ENCODE measurements around the gene HOXA6.

Gene HOXA6

GRCh38 chr7:27161214-27161720 is 13.7 kb upstream of the HOXA6 start:
- no peak for DNase-seq

- peak; percentile 83 for DNase-seq
Measured at GRCh38 chr7:27160546-27161213, 13.1 kb upstream of the HOXA6 start.

GRCh38 chr7:27160145-27160545 is 12.6 kb upstream of the HOXA6 start:
- DNase-seq = no peak

GRCh38 chr7:27159266-27160144 is 11.9 kb upstream of the HOXA6 start:
- DNase-seq = no peak

GRCh38 chr7:27158436-27159265 is 11.1 kb upstream of the HOXA6 start:
- no peak for DNase-seq

- DNase-seq = no peak
Measured at GRCh38 chr7:27157702-27158431, 10.3 kb upstream of the HOXA6 start.

- DNase-seq = no peak
Measured at GRCh38 chr7:27156916-27157701, 9.5 kb upstream of the HOXA6 start.

- peak; percentile 88 for DNase-seq
Measured at GRCh38 chr7:27156508-27156898, 8.9 kb upstream of the HOXA6 start, which contains the start of gene HOXA7. TSS of gene HOXA7 (minus strand) at chr7:27156675. CDS start at chr7:27156545, 130 bp downstream.

- DNase-seq = peak; percentile 66
Measured at GRCh38 chr7:27155816-27156507, 8.4 kb upstream of the HOXA6 start.

- no peak for DNase-seq
Measured at GRCh38 chr7:27154901-27155815, 7.6 kb upstream of the HOXA6 start.

GRCh38 chr7:27154369-27154768 is 6.8 kb upstream of the HOXA6 start:
- no peak for DNase-seq

GRCh38 chr7:27153526-27153925 is 6.0 kb upstream of the HOXA6 start:
- no peak for DNase-seq

GRCh38 chr7:27152816-27153442 is 5.4 kb upstream of the HOXA6 start:
- no peak for DNase-seq

- no peak for DNase-seq
Measured at GRCh38 chr7:27151931-27152815, 4.6 kb upstream of the HOXA6 start, which contains the start of gene HOXA3. TSS of gene HOXA3 (minus strand) at chr7:27152583. CDS start at chr7:27110640, 41,943 bp downstream.

- peak; percentile 44 for DNase-seq
Measured at GRCh38 chr7:27151341-27151930, 3.9 kb upstream of the HOXA6 start.

GRCh38 chr7:27150568-27151340 is 3.2 kb upstream of the HOXA6 start:
- DNase-seq = peak; percentile 60

Measured in NCI-H2171 treated with DMSO at 0.1 percent for 48 hours (cell line).